Superior temporal gyrus (tissue), 1 donor: Measurements from ENCODE around the gene SLC36A3.
"Not testable (repeated sequence)": the region's sequence is repeated elsewhere in the genome, so short reads cannot be mapped to it uniquely, and the experiment has no call there.

ENCODE experiments used
- DNase-seq: peaks from one replicate; pipeline ENCODE4 v3.0.0-alpha.2; 2016; ENCODE audit errors: extremely low spot score

The SLC36A3 gene

DNA sequence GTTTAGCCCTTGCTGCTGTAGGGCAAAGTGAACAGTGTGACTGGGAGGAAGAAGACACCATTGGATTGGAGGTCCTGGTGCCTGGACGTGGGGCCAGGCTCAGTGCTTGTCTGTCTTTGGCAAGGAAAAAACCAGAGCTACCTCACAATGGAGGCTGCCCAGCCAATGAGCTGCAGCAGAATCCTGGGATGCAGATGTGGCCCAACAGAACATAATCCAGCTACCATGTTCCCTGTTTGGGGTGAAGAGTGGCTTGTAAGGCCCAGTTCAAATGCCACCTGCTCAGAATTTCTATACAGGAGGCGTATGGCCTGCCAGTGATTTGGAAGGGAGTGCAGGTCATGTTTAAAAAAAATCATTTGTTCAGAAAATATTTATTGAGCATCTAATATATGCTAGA, at the start of gene SLC36A3:
Gene SLC36A3, minus strand, starts transcription at position 101 of the 400 bp plus-strand sequence. CDS start 412 bp downstream, outside the sequence.
- no peak for DNase-seq

DNA sequence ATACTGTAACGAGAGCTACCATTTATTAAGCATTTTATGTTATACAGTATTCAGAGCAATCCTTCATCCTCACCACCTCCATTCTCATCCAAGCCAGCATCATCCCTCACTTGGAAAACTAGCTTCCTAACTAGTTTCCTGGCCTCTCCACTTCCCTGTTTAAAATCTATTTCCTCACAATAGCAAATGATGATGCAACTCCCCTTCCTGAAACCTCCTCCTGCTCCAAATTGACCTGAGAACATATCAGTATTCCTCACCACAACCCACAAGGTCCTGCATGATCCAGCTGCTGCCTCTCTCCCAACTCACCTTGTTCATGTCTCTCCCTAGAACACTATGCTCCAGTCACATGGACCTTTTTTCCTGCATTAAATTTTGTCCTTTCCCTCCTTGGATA, 48.1 kb upstream of the SLC36A3 start:
- no peak for DNase-seq

DNA sequence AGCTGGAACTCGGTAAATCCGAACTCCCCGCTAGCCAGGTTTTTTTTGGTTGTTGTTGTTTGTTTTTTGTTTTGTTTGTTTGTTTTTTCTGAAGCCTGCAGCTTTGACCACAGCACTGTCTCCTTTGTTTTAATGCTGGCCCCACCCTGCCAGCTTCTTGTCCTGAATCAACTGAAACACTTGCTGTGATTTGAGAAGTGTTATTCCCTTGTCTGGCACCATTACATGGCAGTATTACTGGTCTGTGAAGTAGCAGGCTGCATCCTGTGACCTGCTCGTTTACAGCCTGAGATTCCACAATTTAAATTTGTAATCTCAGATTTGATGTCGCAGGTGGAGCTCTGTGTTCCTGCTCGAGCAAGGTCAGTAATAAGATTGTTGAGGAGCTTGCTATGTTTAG, 45.2 kb upstream of the SLC36A3 start:
- no peak for DNase-seq

DNA sequence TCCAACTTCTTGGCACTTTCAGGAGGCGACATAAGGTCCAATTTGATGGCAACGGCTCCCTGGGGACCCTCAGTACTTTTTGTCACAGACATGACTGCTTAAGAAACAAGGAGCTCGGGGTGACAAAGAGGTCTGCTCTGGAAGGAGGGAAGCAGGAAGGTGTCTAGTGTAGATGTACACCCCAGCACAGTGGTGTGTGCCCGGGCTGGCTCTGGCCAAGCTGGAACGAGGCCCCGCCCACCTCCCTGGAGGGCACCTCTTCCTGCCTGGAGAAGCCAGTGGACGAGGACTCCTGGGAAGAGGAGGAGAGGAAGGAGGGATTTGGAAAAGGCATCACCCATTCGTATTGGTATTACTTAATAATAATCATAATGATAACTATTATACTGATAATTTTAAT, 43.8 kb upstream of the SLC36A3 start, which contains the start of gene SLC36A2:
Gene SLC36A2, minus strand, starts transcription at position 191 of the 400 bp plus-strand sequence. Its CDS starts 99 bp downstream, at position 92.
- DNase-seq = no peak

DNA sequence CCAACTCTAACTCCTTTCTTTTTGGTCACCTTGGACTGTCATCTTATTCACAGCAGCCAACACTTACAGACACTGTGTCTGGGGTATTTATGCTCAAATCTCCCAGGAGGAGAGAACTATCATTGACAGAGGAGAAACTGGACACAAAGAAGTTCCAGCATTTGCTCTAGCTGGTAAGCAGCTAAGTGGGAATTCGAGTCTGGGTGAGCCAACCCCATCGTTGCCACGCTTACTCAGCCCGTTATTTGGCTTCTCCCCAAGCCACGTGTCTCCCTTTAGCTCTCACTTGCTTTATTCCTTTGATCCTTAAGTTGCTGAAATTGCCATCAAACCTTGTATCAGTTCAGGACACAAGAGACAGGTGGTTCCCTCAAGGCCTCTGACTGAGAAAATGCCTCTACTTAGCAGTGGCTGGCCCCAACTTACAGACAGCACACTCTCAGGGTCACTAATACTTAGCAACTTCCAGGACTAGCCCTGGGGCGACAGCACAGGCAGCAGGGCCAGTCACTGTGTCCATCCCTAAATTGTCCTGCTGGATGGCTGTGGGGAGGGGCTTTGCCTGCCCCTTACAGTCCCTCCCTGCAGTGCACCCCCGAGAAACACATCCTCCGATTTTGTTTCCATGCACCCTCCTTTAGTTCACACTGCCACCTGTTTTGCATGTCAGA, 42.4 kb upstream of the SLC36A3 start:
- DNase-seq = no peak

DNA sequence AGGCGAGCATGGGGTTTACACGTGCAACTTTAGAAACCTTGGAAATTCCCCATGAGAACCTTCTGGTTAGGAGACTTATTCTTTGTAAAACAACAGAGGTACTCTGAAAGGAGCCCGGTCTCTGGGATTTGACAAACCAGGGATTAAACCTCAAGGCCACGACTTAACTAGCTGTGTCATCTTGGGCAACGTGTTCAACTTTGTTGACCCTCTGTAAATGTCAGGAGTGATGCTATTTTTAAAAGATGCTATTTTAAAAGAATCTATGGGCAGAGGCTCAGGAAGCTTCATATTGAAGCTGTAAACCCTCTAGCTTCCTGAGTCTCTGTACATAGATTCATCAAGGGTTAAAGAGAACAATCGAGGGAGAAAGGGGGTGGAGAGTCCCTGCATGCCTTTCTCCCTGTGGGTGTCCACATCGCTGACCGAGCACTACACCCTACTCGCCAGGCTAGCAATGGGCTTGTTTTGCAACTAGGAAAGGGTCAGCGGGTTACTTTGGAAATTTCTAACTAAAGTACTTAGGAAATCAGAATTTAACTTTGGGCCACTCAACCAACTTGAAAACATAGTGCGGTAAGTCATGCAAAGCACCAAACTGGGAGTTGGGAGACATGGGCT, 41.7 kb upstream of the SLC36A3 start:
- DNase-seq = no peak

DNA sequence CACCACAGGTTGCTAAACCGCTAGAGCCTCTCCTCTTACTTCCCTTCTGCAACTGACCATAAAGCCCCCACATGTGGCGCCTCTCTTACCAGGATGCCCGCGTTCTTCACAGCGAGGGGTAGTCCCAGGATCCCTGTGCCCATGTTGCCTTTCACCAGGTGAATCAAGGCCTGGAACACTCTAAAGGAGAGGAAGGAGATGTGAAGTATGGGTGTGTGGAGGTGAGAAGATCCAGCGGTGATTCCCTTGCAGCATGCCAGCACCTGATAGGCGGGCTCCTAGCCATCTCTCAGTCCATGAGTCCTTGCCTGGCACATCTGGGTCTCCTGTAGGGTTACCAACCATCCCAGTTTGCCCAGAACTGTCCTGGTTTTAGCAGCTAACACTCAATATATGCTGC, 40.5 kb upstream of the SLC36A3 start:
- no peak for DNase-seq

DNA sequence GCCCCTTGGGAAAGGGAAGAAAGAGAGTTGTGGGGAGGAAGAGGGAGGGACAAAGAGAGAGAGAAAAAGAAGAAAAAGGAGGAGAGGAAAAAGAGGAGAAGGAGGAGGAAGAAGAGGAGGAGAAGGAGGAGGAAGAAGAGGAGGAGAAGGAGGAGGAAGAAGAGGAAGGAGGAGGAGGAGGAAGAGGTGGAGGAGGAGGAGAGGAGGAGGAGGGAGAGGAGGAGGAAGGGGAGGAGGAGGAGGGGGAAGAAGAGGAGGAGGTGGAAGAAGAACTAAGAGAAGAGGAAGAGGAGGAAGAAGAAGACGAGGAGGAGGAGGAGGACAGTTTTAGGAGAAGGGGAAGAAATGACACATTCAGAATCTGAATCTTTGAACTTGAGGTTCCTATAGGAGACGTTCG, 36.4 kb upstream of the SLC36A3 start:
- DNase-seq = no peak

DNA sequence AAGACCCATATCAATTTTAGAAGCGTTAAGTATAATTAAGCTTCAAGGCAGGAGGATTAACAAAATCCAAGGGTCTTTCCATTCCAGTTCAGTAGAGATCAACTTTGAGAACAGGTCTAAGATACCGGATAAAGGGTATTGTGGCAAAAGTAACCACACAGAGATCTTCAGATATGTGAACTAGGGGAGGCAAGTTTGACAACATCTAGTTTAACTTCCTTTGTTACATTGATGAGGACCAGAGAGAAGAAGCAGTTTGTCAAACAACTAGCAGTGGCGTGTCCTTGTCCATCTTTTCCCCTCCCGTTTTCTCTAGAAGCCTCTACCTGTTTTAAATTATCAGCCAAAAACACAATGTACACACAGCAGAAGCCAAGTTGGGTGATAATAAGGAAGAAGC, 35.2 kb upstream of the SLC36A3 start:
- DNase-seq = no peak

DNA sequence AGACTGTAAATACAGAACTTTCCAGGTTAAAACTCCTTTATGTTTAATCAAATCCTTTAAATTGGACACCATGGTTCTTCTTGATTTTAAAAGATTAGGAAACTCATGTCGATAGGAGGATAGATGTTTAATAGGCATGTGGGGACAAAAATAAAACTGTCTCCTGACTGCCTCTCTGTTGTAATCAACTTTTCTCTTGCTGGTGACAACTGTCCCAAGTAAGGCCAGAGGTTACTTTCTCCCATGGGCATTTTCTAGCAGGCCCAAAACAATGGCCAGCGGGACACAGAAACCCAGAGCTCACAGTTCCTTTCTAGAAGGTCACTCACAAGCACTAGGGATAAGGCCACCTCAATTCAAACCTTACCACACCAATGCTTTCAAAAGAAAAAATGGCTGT, 29.3 kb upstream of the SLC36A3 start:
- DNase-seq = no peak

DNA sequence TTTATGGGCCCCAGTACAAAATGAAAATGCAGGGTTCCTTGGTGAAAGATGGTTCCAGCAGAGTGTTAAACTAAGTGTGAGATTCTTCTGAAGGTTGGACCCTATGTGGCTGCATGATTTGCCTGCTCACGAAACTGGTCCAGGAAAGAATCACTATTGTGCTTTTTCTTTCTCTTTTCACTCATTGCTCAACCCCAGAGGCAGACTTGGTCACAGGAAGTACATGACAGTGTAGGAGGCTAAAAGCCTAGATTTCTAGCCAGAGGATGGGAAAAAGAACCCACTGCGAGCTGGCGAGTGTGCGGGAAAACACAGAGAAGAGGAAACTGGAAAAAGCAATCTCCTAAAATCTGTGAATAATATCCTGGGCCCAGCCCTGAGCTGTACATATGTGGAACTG, 25.2 kb upstream of the SLC36A3 start:
- DNase-seq = no peak

DNA sequence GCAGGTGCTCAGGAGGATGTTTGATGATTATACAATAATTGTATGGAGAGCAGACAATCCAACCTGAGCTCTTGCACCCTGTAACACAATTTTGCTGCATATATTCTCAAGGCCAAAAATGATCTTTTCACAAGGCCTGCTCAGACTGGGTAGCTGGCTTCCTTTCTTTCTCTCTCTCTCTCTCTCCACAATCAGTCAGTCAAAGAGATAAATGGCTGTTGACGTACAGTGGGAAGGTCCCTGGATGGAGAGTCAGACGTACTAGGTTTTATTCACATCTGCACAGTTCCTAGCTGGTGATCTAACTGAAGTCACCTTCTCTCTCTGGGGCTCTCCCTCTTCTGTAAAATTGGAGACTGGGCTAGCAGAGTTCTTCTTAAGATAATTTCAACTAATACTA, 24.0 kb upstream of the SLC36A3 start:
- DNase-seq = no peak

DNA sequence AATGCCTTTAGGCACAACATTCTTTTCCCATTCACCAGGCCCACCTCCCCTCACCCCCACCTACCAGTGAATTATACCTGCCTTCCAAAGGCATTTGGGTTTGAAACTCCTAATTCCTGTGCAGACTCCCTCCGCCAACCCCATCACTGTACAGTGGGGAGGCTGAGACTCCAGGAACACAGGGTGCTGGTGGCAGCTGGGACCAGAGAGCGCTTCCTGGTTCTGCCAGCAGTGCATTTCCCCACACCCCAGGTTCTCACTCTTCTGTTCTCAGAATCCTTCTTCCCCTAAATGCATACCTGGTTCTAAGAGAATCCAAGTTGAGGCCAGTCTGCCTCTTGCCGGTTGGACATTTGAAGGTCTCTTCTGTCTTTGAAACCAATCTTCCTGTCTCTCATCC, 22.7 kb upstream of the SLC36A3 start:
- no peak for DNase-seq

DNA sequence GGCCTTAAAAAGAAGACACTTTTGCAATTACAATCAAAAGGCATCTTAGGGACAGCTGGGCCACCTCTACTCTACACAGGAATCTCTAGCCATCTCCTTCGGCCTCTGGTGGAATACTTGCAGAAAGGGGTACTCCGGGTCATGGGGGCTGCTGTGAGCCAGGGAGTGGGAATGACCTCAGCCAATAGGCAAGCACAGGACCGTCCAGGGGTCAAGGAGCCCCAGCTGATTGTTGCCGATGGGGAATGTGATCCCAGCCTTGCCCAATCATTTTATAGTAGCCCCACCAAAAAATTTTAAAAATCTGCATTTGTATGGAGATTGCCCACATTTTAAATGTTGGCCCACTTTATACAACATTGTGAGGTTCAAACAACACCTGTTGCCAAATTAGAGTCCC, 16.9 kb upstream of the SLC36A3 start:
- DNase-seq = no peak

DNA sequence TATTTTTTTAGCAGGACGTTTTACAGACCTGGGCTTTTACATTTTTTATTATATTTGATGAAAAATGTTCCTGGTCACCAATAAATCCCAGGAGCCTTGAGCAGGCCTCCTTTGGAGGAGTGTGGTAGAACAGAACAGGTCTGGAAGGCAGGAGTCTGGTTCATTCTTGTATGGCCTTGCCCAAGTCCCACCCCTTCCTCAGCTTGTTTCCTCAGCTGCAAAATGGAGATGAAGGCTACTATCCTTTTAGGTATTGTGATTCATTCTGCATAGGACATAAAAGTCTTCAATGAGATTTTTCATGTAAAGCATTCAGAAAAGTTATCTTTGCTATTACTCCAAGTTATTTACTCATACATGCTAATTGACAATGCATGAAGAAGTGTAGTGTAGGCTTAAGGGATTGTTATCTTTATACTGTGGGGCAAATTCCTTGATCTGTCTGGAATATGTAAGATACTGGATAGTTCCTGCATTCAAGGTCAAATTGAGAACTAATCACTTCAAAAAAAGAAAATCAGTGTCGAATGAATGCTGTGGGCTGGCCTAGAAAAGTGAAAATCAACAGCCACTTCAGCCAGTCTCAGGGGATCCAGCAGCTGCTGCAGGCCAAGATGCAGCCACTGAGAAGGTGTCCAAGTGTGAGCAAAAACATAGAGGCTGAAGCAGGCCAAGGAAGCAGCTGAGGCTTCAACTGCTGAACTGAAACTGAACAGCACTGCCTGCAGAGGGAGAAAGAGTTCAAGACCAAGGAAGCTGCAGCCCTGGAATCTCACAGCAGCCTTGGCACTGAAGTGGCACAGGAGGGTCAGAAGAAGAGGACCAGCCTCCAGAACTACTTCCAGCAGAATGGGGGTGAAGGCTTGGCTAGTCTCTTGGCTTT, 15.5 kb upstream of the SLC36A3 start:
- peak; percentile 18 for DNase-seq

DNA sequence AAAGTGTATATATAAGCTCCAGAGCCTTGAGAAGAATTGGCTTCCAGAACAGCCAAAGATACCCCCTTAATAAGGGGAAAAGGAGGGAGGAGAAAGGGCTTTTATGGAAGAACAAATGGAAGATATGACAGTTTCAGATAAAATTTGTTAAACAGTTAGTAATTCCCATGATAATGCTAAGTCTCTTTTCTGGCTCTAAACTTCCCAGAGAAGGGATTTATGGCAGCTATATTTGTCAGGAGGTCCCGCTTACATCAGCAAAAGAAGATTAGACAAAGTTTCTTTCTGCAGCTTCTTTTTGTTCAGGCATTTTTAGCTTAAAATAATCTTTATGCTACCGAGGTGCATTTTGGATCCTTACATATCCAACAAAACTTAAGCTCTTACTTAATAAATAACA, 14.3 kb upstream of the SLC36A3 start:
- no peak for DNase-seq

DNA sequence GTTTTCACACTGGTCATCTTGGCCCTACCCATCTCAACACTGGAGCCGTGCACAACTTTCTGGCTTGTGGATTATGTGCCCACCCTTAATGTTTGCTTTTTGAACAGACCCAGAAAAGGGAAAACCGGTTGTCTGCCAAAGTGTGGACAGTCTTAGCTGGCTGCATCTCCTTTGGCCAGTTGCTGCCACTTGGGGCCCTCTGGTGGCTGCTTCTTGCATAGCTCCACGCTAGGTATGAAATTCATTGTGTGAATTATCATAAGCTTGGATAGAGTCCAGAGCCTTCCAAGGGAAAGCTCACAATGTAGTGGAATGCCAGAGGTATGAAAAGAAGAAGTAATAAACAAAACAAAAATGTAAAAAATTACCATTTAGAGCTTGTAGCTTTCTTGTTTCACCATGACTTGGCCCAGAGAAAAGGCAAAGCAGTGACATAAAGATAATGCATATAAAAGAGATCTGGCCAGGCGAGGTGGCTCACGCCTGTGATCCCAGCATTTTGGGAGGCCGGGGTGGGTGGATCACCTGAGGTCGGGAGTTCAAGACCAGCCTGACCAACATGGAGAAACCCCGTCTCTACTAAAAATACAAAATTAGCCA, 12.5 kb upstream of the SLC36A3 start:
- peak; percentile 59 for DNase-seq

DNA sequence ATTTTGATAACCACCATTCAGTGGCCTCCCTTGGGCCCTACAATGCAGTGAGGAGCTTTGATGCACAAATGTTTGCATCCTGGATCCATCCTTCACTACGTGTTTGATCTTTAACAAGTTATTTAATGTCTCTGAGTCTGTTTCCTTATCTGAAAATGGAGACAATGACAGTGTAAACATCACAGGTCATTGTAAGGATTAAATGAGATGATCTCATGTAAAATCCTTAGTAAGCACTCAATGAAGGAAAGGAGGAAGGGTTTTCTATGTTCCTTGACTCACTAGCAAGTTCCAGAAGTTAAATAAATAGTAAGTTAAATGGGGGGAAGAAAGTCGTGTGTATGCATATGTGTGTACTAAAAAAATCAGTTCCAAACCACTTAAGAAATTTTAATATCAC, 9.8 kb upstream of the SLC36A3 start:
- DNase-seq = no peak

DNA sequence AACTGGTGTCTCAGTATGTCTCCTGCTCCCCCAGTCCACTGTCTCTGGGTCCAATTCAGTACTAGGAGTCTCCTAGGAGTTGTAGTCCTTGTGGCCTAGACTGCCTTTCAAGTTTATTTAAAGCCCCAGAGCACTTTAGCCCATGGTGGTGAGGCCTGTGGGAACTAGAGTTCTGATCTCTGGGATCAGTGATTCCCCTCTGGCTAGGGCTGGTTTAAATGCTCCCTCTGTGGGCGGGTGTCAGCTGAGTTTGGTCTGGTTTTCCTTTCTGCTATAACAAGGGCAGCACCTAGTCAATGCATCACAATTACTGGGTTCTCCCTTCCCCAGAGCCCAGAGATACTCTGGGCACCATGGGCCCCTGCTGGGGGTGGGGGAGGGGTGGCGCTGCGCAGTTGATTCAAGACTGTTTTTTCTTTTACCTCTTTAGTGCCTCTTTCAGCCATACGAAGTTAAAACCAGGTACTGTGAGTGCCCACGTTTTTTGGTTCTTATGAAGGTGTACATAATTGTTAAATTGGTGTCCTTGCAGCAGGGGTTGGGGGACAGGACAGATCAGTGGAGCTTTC, 9.3 kb upstream of the SLC36A3 start:
- no peak for DNase-seq

DNA sequence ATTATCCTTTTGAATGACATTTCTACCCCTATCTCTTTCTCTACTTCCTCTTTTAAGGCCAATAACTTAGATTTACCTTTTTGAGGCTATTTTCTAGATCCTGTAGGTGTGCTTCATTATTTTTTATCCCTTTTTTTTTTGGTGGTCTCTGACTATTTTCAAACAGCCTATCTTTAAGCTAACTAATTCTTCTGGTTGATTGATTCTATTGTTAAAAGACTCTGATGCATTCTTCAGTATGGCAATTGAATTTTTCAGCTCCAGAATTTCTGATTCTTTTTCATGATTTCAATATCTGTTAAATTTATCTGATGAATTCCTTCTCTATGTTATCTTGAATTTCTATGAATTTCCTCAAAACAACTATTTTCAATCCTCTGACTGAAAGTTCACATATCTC, 7.4 kb upstream of the SLC36A3 start:
- DNase-seq = no peak

DNA sequence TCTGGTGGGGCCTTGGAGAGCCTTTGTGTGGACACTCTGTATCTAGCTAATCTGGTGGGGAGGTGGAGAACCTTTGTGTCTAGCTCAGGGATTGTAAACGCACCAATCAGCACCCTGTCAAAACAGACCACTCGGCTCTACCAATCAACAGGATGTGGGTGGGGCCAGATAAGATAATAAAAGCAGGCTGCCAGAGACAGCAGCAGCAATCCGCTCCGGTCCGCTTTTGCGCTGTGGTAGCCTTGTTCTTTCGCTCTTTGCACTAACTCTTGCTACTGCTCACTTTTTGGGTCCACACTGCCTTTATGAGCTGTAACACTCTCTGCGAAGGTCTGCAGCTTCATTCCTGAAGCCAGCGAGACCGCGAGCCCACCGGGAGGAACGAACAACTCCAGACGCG, 6.3 kb upstream of the SLC36A3 start:
- DNase-seq = not testable (repeated sequence)

DNA sequence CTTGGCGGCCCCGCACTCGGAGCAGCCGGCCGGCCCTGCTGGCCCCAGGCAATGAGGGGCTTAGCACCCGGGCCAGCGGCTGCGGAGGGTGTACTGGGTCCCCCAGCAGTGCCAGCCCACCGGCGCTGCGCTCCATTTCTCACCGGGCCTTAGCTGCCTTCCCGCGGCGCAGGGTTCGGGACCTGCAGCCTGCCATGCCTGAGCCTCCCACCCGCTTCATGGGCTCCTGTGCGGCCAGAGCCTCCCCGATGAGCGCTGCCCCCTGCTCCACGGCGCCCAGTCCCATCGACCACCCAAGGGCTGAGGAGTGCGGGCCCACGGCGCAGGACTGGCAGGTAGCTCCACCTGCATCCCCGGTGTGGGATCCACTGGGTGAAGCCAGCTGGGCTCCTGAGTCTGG, 5.7 kb upstream of the SLC36A3 start:
- DNase-seq = not testable (repeated sequence)
